NCI-H345 (cell line): ENCODE measurements around the gene PEX26.
A peak's percentile ranks its signal among the peaks of the same experiment; 100 is the strongest.
"Not testable (repeated sequence)": the region's sequence is repeated elsewhere in the genome, so short reads cannot be mapped to it uniquely, and the experiment has no call there.

Experiments used
- DNase-seq: peaks from one replicate; lab custom pipeline; 2025; lab: John Stamatoyannopoulos, UW

Gene PEX26

GRCh38 chr22:18071307-18071967 is 6.4 kb upstream of the PEX26 start:
- not testable (repeated sequence) for DNase-seq

DNA sequence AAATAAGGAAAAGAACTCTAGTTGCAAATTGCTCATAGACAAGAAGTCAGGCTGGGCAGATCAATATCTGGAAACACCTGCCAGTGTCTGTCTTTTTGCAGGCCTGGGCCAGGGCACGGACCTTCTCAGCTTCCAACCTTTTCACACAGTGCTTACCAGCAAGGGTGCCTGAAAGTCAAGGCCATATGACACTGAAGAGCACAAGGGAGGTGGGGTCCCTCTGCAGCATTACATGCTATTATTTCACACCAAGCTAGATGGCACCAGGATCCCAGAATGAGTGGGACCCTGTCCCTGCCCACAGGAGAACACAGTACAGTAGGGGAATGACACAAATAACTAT is 5.9 kb upstream of the PEX26 start:
- DNase-seq, result no peak

DNA sequence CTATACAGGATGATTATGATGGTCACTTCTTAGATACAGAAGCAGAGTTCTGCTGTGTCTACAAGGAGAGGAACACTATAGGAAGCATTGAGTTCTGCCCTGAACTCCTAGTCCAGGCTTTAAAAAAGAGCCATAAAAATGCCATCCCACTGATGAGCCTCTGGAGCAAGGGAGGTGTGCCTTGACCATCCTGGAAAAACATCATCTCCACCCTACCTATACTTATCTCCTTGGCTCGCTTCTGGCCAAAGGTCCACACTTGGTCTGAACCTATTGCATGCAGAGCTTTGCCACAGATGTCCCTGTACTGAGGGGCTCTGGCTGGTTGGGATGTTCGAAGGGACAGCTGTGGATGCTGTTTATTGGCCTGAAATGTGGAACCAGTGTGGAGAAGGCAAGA is 4.3 kb upstream of the PEX26 start:
- DNase-seq, result no peak

DNA sequence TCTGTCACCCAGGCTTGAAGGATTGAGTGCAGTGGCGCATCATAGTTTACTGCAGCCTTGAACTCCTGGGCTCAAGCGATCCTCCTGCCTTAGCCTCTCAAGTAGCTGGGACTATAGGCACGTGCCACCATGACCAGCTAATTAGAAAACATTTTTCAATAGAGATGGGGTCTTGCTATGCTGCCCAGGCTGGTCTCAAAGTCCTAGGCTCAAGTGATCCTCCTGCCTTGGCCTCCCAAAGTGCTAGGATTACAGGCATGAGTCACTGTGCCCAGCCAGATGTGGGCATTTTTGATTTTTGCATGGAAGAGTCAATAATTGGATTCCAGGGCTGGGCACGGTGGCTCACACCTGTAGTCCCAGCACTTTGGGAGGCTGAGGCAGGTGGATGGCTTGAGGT is 3.9 kb upstream of the PEX26 start:
- not testable (repeated sequence) for DNase-seq

DNA sequence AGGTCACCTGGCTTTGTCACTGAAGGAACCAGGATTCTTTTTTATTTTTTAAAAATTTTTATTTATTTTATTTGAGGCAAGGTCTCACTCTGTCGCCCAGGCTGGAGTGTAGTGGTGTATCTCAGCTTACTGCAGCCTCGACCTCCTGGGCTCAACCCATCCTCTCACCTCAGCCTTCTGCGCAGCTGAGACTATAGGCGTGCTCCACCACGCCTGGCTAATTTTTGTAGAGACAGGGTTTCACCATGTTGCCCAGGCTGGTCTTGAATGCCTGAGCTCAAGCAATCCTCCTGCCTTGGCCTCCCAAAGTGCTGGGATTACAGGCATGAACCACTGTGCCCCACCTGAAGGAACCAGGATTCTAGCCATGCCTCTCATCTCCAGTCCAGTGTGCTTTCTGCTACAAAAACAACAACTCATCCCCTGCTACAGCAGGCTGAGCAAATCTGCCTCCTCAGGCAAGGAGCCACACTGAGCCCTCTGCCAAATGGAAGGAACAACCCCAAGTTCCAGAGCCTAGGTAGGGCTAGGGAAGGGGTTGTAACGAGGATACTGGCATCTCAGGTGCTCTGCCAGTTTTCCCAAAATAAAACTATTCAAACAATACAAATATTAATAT is 2.6 kb upstream of the PEX26 start:
- no peak for DNase-seq

DNA sequence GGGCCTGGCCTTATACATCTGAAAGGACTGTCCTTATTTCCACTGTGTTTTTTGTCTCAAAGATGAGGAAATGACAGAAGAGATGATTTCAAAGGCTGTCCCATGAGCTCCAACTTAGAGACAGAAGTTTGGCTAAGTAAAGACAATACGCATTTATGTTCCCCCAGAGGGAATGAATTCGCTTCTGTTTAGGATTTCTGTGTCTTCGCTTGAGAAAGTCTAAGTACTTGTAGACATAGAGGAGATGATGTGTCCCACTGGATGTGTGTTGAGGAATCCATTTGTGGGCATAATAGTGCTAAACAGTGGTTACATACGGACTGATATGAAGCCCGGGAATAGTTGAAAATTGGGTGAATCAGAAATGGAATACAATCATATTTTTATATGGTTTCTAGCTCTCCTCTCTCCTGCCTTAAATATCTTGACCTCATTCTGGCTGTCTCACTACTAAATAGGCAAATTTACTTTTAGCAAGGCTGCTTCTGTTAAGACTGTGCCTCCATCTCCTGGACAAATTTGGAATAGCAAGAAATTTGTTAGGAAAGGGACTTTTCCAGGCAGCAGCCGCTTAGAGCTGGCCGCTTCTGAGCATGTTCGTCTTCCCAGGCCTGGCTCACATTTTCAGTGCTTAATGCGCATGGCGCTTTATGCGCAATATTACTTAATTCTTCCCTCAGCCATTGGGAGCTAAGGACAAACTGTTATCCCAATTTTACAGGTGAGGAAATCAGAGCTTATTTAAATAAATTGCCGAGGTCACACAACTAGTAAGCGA is 1.9 kb upstream of the PEX26 start:
- DNase-seq, result peak; percentile 67

- DNase-seq, result no peak
These were observed 627 bp upstream of the PEX26 start for GRCh38 chr22:18077087-18077638.

DNA sequence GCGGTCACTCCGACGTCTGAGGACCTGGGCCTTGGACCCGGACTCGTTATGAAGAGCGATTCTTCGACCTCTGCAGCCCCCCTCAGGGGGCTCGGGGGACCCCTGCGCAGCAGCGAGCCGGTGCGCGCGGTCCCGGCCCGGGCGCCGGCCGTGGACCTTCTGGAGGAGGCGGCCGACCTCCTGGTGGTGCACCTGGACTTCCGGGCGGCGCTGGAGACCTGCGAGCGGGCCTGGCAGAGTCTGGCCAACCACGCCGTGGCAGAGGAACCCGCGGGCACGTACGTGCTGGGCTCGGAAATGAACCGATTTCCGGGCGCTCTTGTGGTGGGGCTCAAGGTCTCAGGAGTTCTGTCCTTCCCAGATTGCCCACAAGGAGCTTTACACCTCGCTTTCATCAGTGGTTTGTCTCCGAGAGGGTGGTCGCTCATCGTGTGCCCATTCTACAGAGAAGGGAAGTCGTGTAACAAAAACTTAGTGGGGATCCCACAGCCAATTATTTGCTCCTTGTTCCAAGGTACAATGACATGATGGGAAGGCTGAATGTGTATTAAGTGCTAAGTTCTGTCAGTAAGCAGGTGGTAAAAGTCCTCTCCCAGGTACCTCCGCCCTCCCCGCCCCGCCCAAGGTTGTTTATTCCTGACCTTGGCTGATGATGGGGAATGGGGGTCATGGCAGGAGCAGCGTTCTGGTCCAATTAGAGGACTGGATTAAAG is 695 bp downstream of the PEX26 start:
- DNase-seq, result peak; percentile 9

- no peak for DNase-seq
These were observed 2.0 kb downstream of the PEX26 start for GRCh38 chr22:18079706-18080233.

DNA sequence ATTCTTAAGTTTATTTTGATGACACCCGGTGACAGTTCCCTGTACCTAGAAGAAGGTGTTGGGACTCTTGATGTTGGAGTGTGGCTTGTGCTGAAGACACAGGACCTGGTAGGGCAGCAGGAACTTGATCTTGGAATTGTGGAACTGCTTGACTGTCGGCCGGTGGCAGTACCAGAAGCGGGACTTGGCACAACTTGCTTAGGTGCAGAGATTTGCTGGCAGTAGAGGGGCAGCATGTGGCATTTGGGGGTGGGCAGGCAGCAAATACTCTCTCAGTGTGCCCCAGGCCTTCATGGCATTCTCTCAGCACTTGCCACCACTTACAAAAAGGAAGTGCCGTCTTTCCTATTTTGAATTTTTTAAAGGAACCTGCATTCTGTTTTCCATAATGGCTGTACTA is 3.6 kb downstream of the PEX26 start:
- DNase-seq, result no peak

DNA sequence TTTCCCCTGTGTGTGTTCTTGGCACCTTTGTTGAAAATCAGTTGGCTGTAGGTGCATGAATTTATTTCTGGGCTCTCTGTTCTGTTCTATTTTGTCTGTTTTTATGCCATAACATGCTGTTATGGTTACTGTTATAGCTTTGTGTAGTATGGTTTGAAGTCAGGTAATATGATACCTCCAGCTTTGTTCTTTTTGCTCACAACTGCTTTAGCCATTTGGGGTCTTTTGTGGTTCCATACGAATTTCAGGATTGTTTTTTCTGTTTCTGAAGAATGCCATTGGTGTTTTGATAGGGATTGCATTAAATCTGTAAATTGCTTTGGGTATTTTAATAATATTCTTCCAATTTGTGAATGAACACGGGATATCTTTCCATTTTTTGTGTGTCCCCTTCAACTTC is 4.7 kb downstream of the PEX26 start:
- DNase-seq, result no peak

- no peak for DNase-seq
These were observed 5.6 kb downstream of the PEX26 start for GRCh38 chr22:18083406-18083805.

DNA sequence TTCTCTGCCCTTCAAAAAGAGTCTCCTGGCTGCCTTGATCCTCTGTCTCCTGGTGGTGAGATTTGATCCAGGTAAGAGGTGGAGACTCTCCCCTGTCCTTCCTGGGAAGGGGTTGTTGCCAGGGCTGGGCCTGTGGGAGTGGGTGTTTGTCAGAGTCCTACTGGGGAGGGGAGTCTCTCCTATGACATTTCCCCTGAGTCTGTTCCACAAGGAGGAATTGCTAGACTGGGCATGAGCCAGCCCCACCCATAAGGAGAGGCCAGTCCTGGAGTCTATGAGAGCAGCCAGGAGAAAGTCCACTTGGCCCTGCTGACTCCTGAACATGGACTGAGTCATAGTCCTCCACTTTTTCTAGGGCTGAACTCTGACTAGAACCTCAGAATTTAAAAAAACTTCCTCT is 7.4 kb downstream of the PEX26 start:
- DNase-seq, result no peak

GRCh38 chr22:18087350-18087855 is 9.6 kb downstream of the PEX26 start:
- DNase-seq, result no peak

- DNase-seq, result no peak
These were observed 11.2 kb downstream of the PEX26 start for GRCh38 chr22:18088825-18089568.

GRCh38 chr22:18090286-18090685 is 12.5 kb downstream of the PEX26 start:
- no peak for DNase-seq

DNA sequence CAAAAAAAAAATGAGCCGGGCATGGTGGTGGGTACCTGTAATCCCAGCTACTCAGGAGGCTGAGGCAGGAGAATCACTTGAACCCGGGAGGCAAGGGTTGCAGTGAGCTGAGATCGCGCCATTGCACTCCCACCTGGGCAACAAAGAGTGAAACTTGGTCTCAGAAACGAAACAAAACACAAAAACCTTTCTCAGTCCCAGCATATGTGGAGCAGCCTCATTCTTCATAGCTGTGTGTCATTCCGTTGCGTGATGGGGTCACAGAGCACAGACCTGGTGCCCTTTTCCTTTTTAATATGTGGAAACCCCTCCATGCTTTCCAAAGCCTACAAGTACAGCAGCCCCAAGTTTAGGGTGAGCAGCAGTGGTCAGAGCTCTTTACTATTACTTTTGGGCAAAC is 13.7 kb downstream of the PEX26 start:
- no peak for DNase-seq

DNA sequence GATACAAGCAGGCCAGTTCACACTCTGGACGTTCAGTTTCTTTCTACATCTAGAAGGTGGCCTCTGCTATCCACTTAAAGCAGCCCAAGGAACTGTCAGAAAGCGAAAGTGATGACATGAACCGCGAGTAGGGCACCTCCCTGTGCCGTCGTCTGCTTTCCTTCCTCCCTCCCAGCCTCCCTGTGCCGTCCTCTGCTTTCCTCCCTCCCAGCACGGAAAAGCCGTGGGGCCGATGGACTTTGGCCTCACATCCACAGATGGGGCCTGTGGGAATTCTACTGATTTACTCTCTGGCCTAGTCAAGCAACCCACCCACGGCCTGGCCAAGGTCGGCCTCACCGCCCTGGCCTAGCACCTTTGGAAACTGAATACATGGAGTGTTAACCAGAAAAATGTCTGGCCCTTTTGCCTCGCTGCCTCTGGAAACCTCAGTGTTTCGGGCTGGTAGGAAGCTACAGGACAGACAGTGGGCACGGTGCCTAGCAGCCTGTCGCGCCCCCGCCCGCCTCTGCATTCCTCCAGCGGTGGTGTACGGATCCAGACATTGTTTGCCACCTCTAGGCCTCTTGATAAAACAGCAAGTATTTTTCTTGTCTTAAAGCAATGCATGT is 14.2 kb downstream of the PEX26 start:
- no peak for DNase-seq

- DNase-seq, result no peak
These were observed 15.9 kb downstream of the PEX26 start for GRCh38 chr22:18093661-18094060.

GRCh38 chr22:18095101-18095805 is 17.5 kb downstream of the PEX26 start:
- no peak for DNase-seq
